CD4-positive, alpha-beta T cell treated with Interleukin-6 for 4 hours (primary cell): ENCODE measurements around the gene RAI14.
"Not testable (repeated sequence)": the region's sequence is repeated elsewhere in the genome, so short reads cannot be mapped to it uniquely, and the experiment has no call there.

ENCODE experiments used
- DNase-seq: peaks from one replicate; pipeline ENCODE4 v3.0.0-alpha.2; 2020; ENCODE audit warnings: mixed read lengths

RAI14 gene

DNA sequence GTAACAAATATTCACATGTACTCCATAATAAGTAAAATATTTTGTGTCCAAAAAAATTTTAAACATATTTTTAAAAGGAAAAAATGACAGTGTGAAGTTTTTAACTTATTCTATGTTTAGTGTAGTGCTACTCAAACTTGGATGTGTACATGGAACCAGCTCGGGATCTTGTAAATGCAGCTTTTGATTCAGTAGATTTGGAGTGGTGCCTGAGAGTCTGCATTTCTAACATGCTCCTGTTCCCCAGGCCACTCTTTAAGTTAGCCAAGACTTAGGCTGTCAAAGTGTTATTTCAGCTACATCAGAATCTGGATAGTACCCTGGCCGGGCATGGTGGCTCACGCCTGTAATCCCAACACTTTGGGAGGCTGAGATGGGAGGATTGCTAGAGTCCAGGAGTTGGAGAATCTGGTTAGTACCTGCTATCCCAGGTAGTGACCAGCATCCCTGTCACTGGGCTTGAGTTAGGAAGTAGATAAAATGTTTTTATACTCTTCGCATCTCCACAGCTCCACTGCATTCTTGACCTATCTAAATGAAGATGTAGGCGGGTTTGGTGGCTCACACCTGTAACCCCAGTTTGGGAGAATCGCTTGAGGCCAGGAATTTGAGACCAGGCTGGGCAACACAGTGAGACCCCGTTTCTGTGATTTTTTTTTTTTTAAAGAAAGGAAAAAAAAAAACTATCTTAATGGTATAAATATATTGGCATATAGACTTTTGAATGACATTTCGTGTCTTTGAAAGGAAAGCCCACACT lies 122.1 kb downstream of the RAI14 start:
- DNase-seq: no peak

- not testable (repeated sequence) for DNase-seq
These were observed 127.8 kb downstream of the RAI14 start for GRCh38 chr5:34783892-34784291.

GRCh38 chr5:34787035-34787434 lies 130.9 kb downstream of the RAI14 start:
- no peak for DNase-seq

DNA sequence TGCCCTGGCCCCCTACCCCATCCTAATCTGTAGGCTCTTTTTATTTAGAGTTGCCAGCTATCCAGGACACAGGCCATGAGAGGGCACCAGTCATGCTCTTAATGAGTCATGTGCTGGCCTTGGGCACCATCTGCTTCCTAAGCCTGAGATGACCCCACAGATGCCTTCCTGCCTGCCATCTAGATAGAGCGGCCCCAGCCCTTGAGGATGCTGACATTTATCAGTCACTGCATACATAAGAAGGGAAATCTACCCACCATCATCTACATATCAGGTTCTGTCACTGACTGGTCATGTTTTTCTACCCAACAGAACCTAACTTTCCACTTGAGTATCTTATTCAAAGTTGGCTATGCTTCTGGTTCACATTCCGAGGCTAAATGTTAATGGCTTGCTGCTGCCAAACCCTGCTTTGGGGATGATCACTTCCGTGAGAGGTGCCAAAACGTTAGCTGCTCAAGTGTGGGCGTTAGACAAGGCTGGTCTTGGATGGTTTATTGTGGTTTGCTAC lies 132.9 kb downstream of the RAI14 start:
- no peak for DNase-seq

- DNase-seq: no peak
These were observed 133.5 kb downstream of the RAI14 start for GRCh38 chr5:34789639-34790038.

GRCh38 chr5:34790069-34790468 lies 133.9 kb downstream of the RAI14 start:
- no peak for DNase-seq

DNA sequence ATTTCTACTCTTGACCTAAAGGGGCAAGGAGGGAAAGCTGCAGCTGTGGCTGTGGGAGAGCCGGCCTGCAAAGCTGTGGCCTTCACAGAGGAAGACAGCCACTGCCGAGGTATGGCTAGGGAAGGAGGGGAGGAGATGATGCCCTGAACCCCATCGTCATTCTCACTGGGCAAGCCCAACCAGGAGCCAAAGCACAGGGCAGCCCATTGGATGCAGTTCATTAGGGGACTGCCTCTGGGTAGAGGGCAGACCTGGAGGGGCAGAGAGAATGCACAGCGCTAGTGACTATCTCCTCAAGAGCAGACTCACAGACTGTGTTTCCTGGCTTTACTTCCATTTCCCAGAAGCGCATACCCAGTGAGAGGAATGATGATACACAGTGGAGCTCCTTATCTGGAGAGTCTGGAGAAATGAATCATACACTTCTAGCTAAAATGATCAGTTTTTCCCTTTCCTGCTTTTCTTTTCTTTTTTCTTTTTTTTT lies 135.7 kb downstream of the RAI14 start:
- no peak for DNase-seq

DNA sequence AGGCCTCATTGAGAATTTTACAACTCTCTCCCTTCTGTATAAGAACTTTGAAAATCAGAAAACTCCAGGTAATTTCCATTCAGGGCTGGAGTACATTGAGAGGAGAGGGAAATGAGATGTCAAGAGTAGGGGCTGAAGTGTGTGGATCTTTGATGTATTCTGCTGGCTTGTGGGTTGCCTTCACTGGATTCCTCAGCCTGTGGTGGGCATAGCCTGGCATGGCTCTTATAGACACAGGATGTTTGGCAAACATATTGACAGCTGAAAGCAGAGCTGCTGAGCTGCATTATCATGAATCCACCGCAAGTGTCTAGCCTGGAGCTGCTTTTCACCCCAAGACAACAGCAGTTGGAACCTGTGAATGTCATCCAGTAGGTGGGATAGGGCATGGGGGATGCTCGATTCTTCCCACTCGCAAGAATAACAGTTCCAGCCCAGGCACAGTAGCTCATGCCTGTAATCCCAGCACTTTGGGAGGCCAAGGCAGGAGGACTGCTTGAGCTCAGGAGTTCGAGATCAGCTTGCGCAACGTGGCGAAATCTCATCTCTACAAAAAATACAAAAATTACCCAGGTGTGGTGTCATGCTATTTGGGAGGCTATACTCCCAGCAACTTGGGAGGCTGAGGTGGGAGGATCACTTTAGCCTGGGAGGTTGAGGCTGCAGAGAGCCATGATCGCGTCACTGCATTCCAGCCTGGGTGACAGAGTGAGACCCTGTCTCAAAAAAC lies 146.9 kb downstream of the RAI14 start:
- DNase-seq: no peak

- DNase-seq: no peak
These were observed 148.0 kb downstream of the RAI14 start for GRCh38 chr5:34803974-34804732.

GRCh38 chr5:34804913-34805312 lies 148.8 kb downstream of the RAI14 start:
- DNase-seq: no peak

GRCh38 chr5:34806532-34806931 lies 150.4 kb downstream of the RAI14 start:
- DNase-seq: no peak

- DNase-seq: no peak
These were observed 155.6 kb downstream of the RAI14 start for GRCh38 chr5:34811706-34812105.

GRCh38 chr5:34813509-34813908 lies 157.4 kb downstream of the RAI14 start:
- DNase-seq: no peak

GRCh38 chr5:34817558-34818351 lies 161.6 kb downstream of the RAI14 start:
- DNase-seq: no peak

DNA sequence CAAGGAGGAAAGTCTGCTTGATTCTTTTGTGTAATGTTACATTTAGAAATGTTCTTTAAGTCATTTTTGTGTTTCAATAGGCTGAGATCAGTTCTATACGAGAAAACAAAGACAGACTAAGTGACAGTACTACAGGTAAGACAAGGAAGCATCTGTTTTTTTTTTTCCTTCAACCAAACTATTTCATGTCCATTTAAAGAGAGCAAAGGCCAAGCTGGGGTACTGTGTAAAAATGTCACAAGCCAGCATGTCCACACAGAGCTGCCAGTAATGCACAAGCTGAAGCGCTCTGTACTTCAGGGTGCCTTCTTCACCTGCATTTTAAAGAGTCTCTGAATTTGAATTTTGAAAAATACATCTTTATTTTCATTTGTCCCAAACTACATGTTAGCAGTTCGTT lies 162.6 kb downstream of the RAI14 start:
- no peak for DNase-seq

GRCh38 chr5:34820593-34820992 lies 164.5 kb downstream of the RAI14 start:
- DNase-seq: no peak

DNA sequence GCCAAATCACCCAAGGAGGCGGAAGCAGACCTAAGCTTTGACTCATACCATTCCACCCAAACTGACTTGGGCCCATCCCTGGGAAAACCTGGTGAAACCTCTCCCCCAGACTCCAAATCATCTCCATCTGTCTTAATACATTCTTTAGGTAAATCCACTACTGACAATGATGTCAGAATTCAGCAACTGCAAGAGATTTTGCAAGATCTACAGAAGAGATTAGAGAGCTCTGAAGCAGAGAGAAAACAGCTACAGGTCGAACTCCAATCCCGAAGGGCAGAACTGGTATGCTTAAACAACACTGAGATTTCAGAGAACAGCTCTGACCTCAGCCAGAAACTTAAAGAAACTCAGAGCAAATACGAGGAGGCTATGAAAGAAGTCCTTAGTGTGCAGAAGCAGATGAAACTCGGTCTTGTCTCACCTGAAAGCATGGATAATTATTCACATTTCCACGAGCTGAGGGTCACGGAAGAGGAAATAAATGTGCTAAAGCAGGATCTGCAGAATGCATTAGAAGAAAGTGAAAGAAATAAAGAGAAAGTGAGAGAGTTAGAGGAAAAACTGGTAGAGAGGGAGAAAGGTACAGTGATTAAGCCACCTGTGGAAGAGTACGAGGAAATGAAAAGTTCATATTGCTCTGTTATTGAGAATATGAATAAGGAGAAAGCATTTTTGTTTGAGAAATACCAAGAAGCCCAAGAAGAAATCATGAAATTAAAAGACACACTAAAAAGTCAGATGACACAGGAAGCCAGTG lies 167.0 kb downstream of the RAI14 start:
- DNase-seq: no peak

- DNase-seq: no peak
These were observed 170.2 kb downstream of the RAI14 start for GRCh38 chr5:34826347-34826746.

GRCh38 chr5:34827588-34828506 lies 171.7 kb downstream of the RAI14 start:
- no peak for DNase-seq

GRCh38 chr5:34830827-34831226 lies 174.7 kb downstream of the RAI14 start:
- DNase-seq: not testable (repeated sequence)

DNA sequence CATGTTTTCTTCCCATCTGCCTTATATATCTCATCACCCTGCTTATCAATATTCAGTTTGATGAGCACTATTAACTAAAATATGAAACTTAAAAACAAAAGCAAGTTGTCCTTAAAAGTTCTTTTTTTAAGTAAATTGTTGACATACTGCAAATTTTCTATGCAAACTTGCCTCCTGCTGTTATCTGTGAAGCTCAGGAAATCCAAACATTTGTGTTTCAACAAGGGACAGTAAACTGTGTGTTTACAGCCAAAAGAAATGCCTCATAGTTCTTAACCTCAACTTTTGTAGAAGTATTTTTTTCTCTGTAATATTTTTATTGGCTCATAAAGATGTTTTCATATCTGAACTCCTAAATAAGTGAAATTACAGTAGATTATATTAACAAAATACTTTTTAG lies 175.2 kb downstream of the RAI14 start:
- DNase-seq: no peak
